Common myeloid progenitor, CD34-positive (primary cell): ENCODE measurements around the gene TPT1.
"Not testable (repeated sequence)": the region's sequence is repeated elsewhere in the genome, so short reads cannot be mapped to it uniquely, and the experiment has no call there.

Experiments
- CTCF ChIA-PET: fragments of 350-600 bp; sonication (Branson Sonifier 250); formaldehyde crosslinking; loops from one replicate; lab custom pipeline; 2021; ENCODE audit warnings: antibody characterized with exemption; lab: Charles Lee
- POLR2A ChIA-PET: fragments of 350-600 bp; sonication (Branson Sonifier 250); formaldehyde crosslinking; loops from one replicate; lab custom pipeline; 2021; ENCODE audit warnings: antibody characterized with exemption; lab: Charles Lee
- DNase-seq, 3 donors: peaks; one replicate each; pipeline versions ENCODE4 v3.0.0 to v3.0.0-alpha.2; 2013
- H3K27ac ChIP-seq, 2 experiments: 1 replicate in 1 of 2; 2 replicates in 1 of 2; pipeline ENCODE4 v1.7.0; 2013; ENCODE audit warnings: inconsistent platforms in 2 of 2, low read length in 2 of 2, mild to moderate bottlenecking in 2 of 2, low read depth in 1 of 2, moderate library complexity in 1 of 2; ENCODE audit not compliant: severe bottlenecking in 2 of 2, insufficient read depth in 1 of 2, poor library complexity in 1 of 2
- H3K27me3 ChIP-seq, 5 experiments: replicated peaks in 2 of 5; 1 replicate in 3 of 5; 2 replicates in 2 of 5; pipeline versions ENCODE4 v1.6.1 to v1.7.0; 2013; ENCODE audit warnings: low read length in 4 of 5, mild to moderate bottlenecking in 2 of 5, moderate library complexity in 2 of 5, inconsistent platforms in 1 of 5; ENCODE audit not compliant: insufficient read depth in 5 of 5, control insufficient read depth in 4 of 5
- H3K36me3 ChIP-seq, 4 experiments: 1 replicate in 2 of 4; 2 replicates in 2 of 4; pipeline versions ENCODE4 v1.6.1 to v1.7.0; 2013; ENCODE audit warnings: low read length in 3 of 4, control low read depth in 1 of 4, mild to moderate bottlenecking in 1 of 4; ENCODE audit not compliant: control insufficient read depth in 4 of 4, insufficient read depth in 4 of 4
- H3K4me1 ChIP-seq, 4 experiments: 1 replicate in 3 of 4; 2 replicates in 1 of 4; pipeline versions ENCODE4 v1.6.1 to v1.7.1; 2013; ENCODE audit warnings: low read length in 3 of 4, mild to moderate bottlenecking in 3 of 4, control low read depth in 1 of 4, inconsistent platforms in 1 of 4, moderate library complexity in 1 of 4; ENCODE audit not compliant: control insufficient read depth in 4 of 4, insufficient read depth in 4 of 4; ENCODE audit errors: control extremely low read depth in 1 of 4
- H3K4me3 ChIP-seq, 7 experiments: 1 replicate in 4 of 7; 2 replicates in 3 of 7; pipeline versions ENCODE4 v1.5.1 to v1.7.0; 2013; ENCODE audit warnings: mild to moderate bottlenecking in 7 of 7, low read length in 6 of 7, moderate library complexity in 6 of 7, inconsistent platforms in 2 of 7, low read depth in 2 of 7, control low read depth in 1 of 7; ENCODE audit not compliant: insufficient read depth in 4 of 7, control insufficient read depth in 1 of 7; ENCODE audit errors: extremely low read depth in 1 of 7
- H3K9me3 ChIP-seq, 5 experiments: 1 replicate in 4 of 5; 2 replicates in 1 of 5; pipeline versions ENCODE4 v1.6.1 to v1.7.1; 2013; ENCODE audit warnings: low read length in 4 of 5, mild to moderate bottlenecking in 2 of 5, inconsistent platforms in 1 of 5, low read depth in 1 of 5, moderate library complexity in 1 of 5; ENCODE audit not compliant: control insufficient read depth in 4 of 5, insufficient read depth in 2 of 5; ENCODE audit errors: control extremely low read depth in 1 of 5
- WGBS: methylation state at CpG from one replicate; pipeline ENCODE4 v1.1.5; 2013; ENCODE audit not compliant: insufficient coverage; 5-methylcytosine and 5-hydroxymethylcytosine counted together

TPT1 gene

GRCh38 chr13:45384474-45385174 lies 43.6 kb upstream of the TPT1 start:
- Histone ChIP-seq H3K4me3 (no peak overlapping the region), H3K9me3 (no peaks in the 10 kb centered on the region), H3K36me3 (peaks cover 0 to 8% (median 5%) of the 10 kb centered on the region in 4 experiments), H3K27ac (no peak overlapping the region), H3K27me3 (no peaks in the 10 kb centered on the region), H3K4me1 (peaks cover 0 to 32% (median 25%) of the 10 kb centered on the region in 4 experiments)
- no peak for DNase-seq
- ChIA-PET POLR2A (no interaction called here), CTCF (interaction anchor here (1.1 to 7.6 kb wide), 8 partner anchors 9 to 69 kb away, joined by 3 to 62 read pairs (median 6); no protein-coding TSS in a partner anchor)
- 100% methylated on average over 2 of the region's 4 CpGs for WGBS

- 99% methylated on average over 6 of the region's 8 CpGs for WGBS
- H3K27ac ChIP-seq, H3K4me3 ChIP-seq, H3K9me3 ChIP-seq, H3K36me3 ChIP-seq, H3K27me3 ChIP-seq, DNase-seq, POLR2A ChIA-PET: not testable (repeated sequence)
- CTCF ChIA-PET = interaction anchor here (1.3 to 7.6 kb wide), 2 partner anchors 11 to 16 kb away, joined by 4 to 62 read pairs; no protein-coding TSS in a partner anchor
- H3K4me1 ChIP-seq = peaks cover 0 to 24% (median 20%) of the 10 kb centered on the region in 4 experiments
Measured at GRCh38 chr13:45382739-45383138, 41.8 kb upstream of the TPT1 start.

- no peak for DNase-seq
- WGBS = 96% methylated on average over 5 of the region's 12 CpGs
- POLR2A ChIA-PET = no interaction called here
- Histone ChIP-seq H3K27me3 (no peaks in the 10 kb centered on the region), H3K4me1 (peaks cover 0 to 11% (median 7%) of the 10 kb centered on the region in 4 experiments), H3K36me3 (peaks cover 0 to 8% (median 5%) of the 10 kb centered on the region in 4 experiments), H3K9me3 (no peaks in the 10 kb centered on the region), H3K4me3 (no peak overlapping the region), H3K27ac (no peak overlapping the region)
- CTCF ChIA-PET = interaction anchor here (0.6 kb wide), 1 partner anchor 1024 kb away, joined by 3 read pairs; no protein-coding TSS in a partner anchor
Measured at GRCh38 chr13:45381196-45381595, 40.2 kb upstream of the TPT1 start.

- H3K27me3 ChIP-seq, H3K9me3 ChIP-seq, H3K4me1 ChIP-seq, POLR2A ChIA-PET, H3K27ac ChIP-seq, DNase-seq, H3K4me3 ChIP-seq, H3K36me3 ChIP-seq: not testable (repeated sequence)
- CTCF ChIA-PET = interaction anchor here (0.6 kb wide), 1 partner anchor 1024 kb away, joined by 3 read pairs; no protein-coding TSS in a partner anchor
- WGBS = 98% methylated on average over 6 of the region's 8 CpGs
Measured at GRCh38 chr13:45380708-45381107, 39.7 kb upstream of the TPT1 start.

- H3K27ac ChIP-seq, H3K27me3 ChIP-seq, DNase-seq, H3K4me1 ChIP-seq, H3K36me3 ChIP-seq, H3K4me3 ChIP-seq, POLR2A ChIA-PET, H3K9me3 ChIP-seq: not testable (repeated sequence)
- WGBS = 100% methylated on average over 4 of the region's 10 CpGs
- CTCF ChIA-PET = interaction anchor here (1.1 kb wide), 1 partner anchor 333 kb away, joined by 3 read pairs; no protein-coding TSS in a partner anchor
Measured at GRCh38 chr13:45379516-45379915, 38.5 kb upstream of the TPT1 start.

- H3K27ac ChIP-seq, DNase-seq, H3K36me3 ChIP-seq, H3K27me3 ChIP-seq, H3K4me1 ChIP-seq, H3K4me3 ChIP-seq, H3K9me3 ChIP-seq, POLR2A ChIA-PET: not testable (repeated sequence)
- CTCF ChIA-PET = interaction anchor here (1.1 kb wide), 1 partner anchor 332 kb away, joined by 3 read pairs; no protein-coding TSS in a partner anchor
- WGBS = 98% methylated on average over 7 of the region's 8 CpGs
Measured at GRCh38 chr13:45378786-45379185, 37.8 kb upstream of the TPT1 start.

- 100% methylated on average over 3 of the region's 12 CpGs for WGBS
- CTCF ChIA-PET, H3K27ac ChIP-seq: not testable (repeated sequence)
Measured at GRCh38 chr13:45377314-45377713, 36.3 kb upstream of the TPT1 start.

More at GRCh38 chr13:45377314-45377713, 36.3 kb upstream of the TPT1 start:
- H3K36me3 ChIP-seq, H3K27me3 ChIP-seq, H3K4me3 ChIP-seq, POLR2A ChIA-PET, DNase-seq, H3K9me3 ChIP-seq: not testable (repeated sequence)
- H3K4me1 ChIP-seq = peaks cover 0 to 11% (median 5%) of the 10 kb centered on the region in 4 experiments
